Lower leg skin (tissue), 4 donors: ENCODE measurements around the gene ZHX3. TPM values are rescaled to one million over a fixed set of nuclear protein-coding genes. Genes with fewer than 3 reads are reported as not detected.

Experiments
- DNase-seq, 2 donors: peaks; one replicate each; pipeline ENCODE4 v3.0.0-alpha.2; 2019; ENCODE audit warnings: low spot score in 2 of 2
- H3K4me3 ChIP-seq: fragments of 200-600 bp; sonication (generic); 2 replicates; pipeline ENCODE4 v1.5.1; 2017; ENCODE audit warnings: mild to moderate bottlenecking, low read depth; ENCODE audit not compliant: poor library complexity, severe bottlenecking
- CTCF ChIP-seq, 3 donors: fragments of 450-650 bp; IDR thresholded peaks; one replicate each; pipeline ENCODE4 v1.5.1; 2016; ENCODE audit warnings: antibody characterized with exemption in 3 of 3, mild to moderate bottlenecking in 3 of 3, moderate library complexity in 2 of 3
- POLR2A ChIP-seq, 2 donors: fragments of 450-650 bp; IDR thresholded peaks; one replicate each; pipeline ENCODE4 v1.6.1; 2016 to 2017; ENCODE audit warnings: antibody characterized with exemption in 2 of 2, mild to moderate bottlenecking in 1 of 2, moderate library complexity in 1 of 2
- WGBS, 2 donors: methylation state at CpG; one replicate each; pipeline ENCODE4 v1.1.5; 2018; 5-methylcytosine and 5-hydroxymethylcytosine counted together
- intact Hi-C: fragments of 100-400 bp; cut with DNase I; formaldehyde crosslinking; loops from one replicate; pipeline ENCODE4 v1.15.0; 2023; ENCODE audit warnings: low total_unique reads
- total RNA-seq, 4 donors: library from RNA; depleted of rRNA; stranded (reverse); fragments of >200 nt; gene quantifications; one replicate each; pipeline ENCODE4 v1.1.0, GENCODE V29; 2016

Gene ZHX3
- total RNA-seq, 4 donors from 2014 or later: 19.3 to 33.1 (median 25.5) TPM

- intact Hi-C loops: no loop called here
- no peak for TF ChIP-seq CTCF (IDR thresholded peaks at IDR 0.05)
- no peak for TF ChIP-seq POLR2A (IDR thresholded peaks at IDR 0.05)
- no peak overlapping the region for H3K4me3 ChIP-seq
- DNase-seq: no peak
- 83 to 88% methylated on average over 5 of the region's 5 CpGs for WGBS, 2 donors
Measured at GRCh38 chr20:41278936-41279335, 38.6 kb downstream of the ZHX3 start.

GRCh38 chr20:41277049-41277448 is 40.5 kb downstream of the ZHX3 start:
- 95% methylated on average over 3 of the region's 3 CpGs for WGBS, 2 donors
- intact Hi-C loops: no loop called here
- DNase-seq: no peak
- no peak overlapping the region for H3K4me3 ChIP-seq
- TF ChIP-seq POLR2A (IDR thresholded peaks at IDR 0.05) (no peak), CTCF (IDR thresholded peaks at IDR 0.05) (no peak)

GRCh38 chr20:41276317-41276751 is 41.2 kb downstream of the ZHX3 start:
- H3K4me3 ChIP-seq: no peak overlapping the region
- TF ChIP-seq CTCF (IDR thresholded peaks at IDR 0.05) (no peak), POLR2A (IDR thresholded peaks at IDR 0.05) (no peak)
- no peak for DNase-seq
- 46 to 68% methylated on average over 9 of the region's 9 CpGs for WGBS, 2 donors
- intact Hi-C loops: no loop called here

GRCh38 chr20:41275301-41275731 is 42.2 kb downstream of the ZHX3 start:
- WGBS, 2 donors: 75 to 78% methylated on average over 4 of the region's 4 CpGs
- TF ChIP-seq POLR2A (IDR thresholded peaks at IDR 0.05): no peak
- intact Hi-C loops: no loop called here
- DNase-seq: no peak
- no peak overlapping the region for H3K4me3 ChIP-seq

GRCh38 chr20:41274152-41274551 is 43.4 kb downstream of the ZHX3 start:
- WGBS, 2 donors: 84% methylated on average over 5 of the region's 5 CpGs
- no peak for DNase-seq
- intact Hi-C loops: no loop called here
- no peak overlapping the region for H3K4me3 ChIP-seq
- TF ChIP-seq CTCF (IDR thresholded peaks at IDR 0.05) (no peak), POLR2A (IDR thresholded peaks at IDR 0.05) (no peak)

- TF ChIP-seq CTCF (IDR thresholded peaks at IDR 0.05): no peak
- TF ChIP-seq POLR2A (IDR thresholded peaks at IDR 0.05): no peak
- H3K4me3 ChIP-seq: no peak overlapping the region
- DNase-seq: no peak
- intact Hi-C loops: no loop called here
Measured at GRCh38 chr20:41273445-41273844, 44.1 kb downstream of the ZHX3 start.
